ENCODE data around the gene LCORL. TPM values are rescaled to one million over a fixed set of nuclear protein-coding genes. Genes with fewer than 3 reads are reported as not detected.

LCORL gene
- total RNA-seq, 2 experiments from 2014 or later, result 11.6 to 14.4 TPM

DNA sequence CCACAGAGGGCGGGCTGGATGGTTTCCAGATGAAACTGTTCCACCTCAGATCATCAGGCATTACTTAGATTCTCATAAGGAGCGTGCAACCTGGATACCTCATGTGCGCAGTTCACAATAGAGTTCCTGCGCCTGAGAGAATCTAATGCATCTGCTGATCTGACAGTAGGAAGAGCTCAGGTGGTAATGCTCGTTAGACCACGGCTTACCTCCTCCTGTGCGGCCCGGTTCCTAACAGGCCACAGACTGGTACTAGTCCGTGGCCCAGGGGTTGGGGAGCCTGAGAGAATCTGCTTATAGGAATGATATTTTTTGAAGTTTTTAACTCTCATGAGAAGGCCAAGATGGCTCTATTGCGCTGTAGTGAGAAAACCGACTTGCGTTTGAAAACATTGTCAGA is 205.4 kb downstream of the LCORL start:
- ATAC-seq (no peak), DNase-seq (no peak)
- no peak overlapping the region for H3K27ac Mint-ChIP-seq
- H3K27me3 Mint-ChIP-seq (ENCODE audit: low read depth), result no peaks in the 10 kb centered on the region
- POLR2A ChIA-PET, result no interaction called here
- no peak overlapping the region for H3K4me3 Mint-ChIP-seq
- H3K4me1 Mint-ChIP-seq (ENCODE audit: low read depth), result peaks cover 34% of the 10 kb centered on the region
- CTCF ChIA-PET, result interaction anchor here (1.0 to 2.8 kb wide), 13 partner anchors 9 to 779 kb away, joined by 3 to 20 read pairs (median 7); no protein-coding TSS in a partner anchor
- peaks cover 68% of the 10 kb centered on the region for H3K36me3 Mint-ChIP-seq (ENCODE audit: low read depth)
- no peaks in the 10 kb centered on the region for H3K9me3 Mint-ChIP-seq (ENCODE audit: insufficient read depth)

- Mint-ChIP-seq H3K36me3 (ENCODE audit: low read depth) (peaks cover 60% of the 10 kb centered on the region), H3K9me3 (ENCODE audit: insufficient read depth) (no peaks in the 10 kb centered on the region), H3K27ac (no peak overlapping the region), H3K4me1 (ENCODE audit: low read depth) (peaks cover 35% of the 10 kb centered on the region), H3K27me3 (ENCODE audit: low read depth) (no peaks in the 10 kb centered on the region), H3K4me3 (no peak overlapping the region)
- ChIA-PET POLR2A (no interaction called here), CTCF (interaction anchor here (0.8 kb wide), 1 partner anchor 199 kb away, joined by 3 read pairs; no protein-coding TSS in a partner anchor)
- DNase-seq, result no peak
- ATAC-seq, result no peak
These were observed 207.4 kb downstream of the LCORL start for GRCh38 chr4:17814140-17814539.

GRCh38 chr4:17812801-17813200 is 208.8 kb downstream of the LCORL start:
- DNase-seq, result no peak
- Mint-ChIP-seq H3K27ac (no peak overlapping the region), H3K4me3 (peak overlapping the region; percentile 92), H3K4me1 (ENCODE audit: low read depth) (peaks cover 40% of the 10 kb centered on the region), H3K36me3 (ENCODE audit: low read depth) (peaks cover 64% of the 10 kb centered on the region), H3K27me3 (ENCODE audit: low read depth) (no peaks in the 10 kb centered on the region), H3K9me3 (ENCODE audit: insufficient read depth) (no peaks in the 10 kb centered on the region)
- ATAC-seq, result no peak
- ChIA-PET POLR2A (interaction anchor here (1.2 kb wide), 1 partner anchor 234 kb away, joined by 3 read pairs; no protein-coding TSS in a partner anchor), CTCF (no interaction called here)

DNA sequence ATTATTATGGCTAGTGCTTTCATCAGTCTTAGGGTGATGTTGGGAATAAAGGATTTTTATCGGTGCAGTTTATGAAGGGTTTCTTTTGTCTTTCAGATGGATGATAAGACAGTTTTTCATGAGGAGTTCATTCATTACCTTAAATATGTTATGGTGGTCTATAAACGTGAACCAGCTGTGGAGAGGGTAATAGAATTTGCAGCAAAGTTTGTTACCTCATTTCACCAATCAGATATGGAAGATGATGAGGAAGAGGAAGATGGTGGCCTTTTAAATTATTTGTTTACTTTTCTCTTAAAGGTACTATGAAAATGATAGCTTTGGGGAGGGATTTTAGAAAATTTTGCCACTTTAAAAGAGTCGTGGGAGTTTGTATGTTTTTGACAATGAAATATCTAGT is 209.4 kb downstream of the LCORL start:
- peaks cover 41% of the 10 kb centered on the region for H3K4me1 Mint-ChIP-seq (ENCODE audit: low read depth)
- POLR2A ChIA-PET, result interaction anchor here (1.2 to 3.5 kb wide), 2 partner anchors 198 to 234 kb away, joined by 3 to 23 read pairs; partner anchors contain the start of gene MED28
- no peaks in the 10 kb centered on the region for H3K27me3 Mint-ChIP-seq (ENCODE audit: low read depth)
- CTCF ChIA-PET, result interaction anchor here (0.8 kb wide), 1 partner anchor 13 kb away, joined by 3 read pairs; no protein-coding TSS in a partner anchor
- H3K4me3 Mint-ChIP-seq, result peak overlapping the region; percentile 92
- peaks cover 64% of the 10 kb centered on the region for H3K36me3 Mint-ChIP-seq (ENCODE audit: low read depth)
- no peak for DNase-seq
- ATAC-seq, result no peak
- H3K9me3 Mint-ChIP-seq (ENCODE audit: insufficient read depth), result no peaks in the 10 kb centered on the region
- peak overlapping the region; percentile 82 for H3K27ac Mint-ChIP-seq

DNA sequence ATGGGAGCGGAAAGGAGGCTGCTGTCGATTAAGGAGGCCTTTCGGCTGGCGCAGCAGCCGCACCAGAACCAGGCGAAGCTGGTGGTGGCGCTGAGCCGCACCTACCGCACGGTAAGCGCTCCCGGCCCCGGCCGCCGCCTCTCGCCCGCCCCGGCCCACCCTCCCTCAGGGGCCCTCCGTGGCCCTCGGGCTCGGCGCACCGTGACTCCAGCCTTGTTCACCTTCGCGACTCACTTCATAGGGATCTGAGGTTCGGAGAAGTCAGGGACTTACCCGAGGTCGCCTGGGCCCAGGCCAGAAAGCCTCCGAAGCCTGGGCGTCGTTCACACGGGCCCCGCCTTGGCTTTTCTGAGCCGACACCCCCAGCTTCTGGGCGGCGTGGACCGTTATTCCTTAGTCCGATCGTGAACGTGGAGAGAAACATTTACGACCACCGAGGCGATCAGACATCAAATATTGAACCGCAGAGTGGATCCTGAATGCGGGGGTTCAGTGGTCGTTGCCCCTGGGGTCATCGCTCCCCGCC is 210.4 kb downstream of the LCORL start:
- peak overlapping the region; percentile 100 for H3K27ac Mint-ChIP-seq
- ATAC-seq, result peak; percentile 44
- peak overlapping the region; percentile 92 for H3K4me3 Mint-ChIP-seq
- DNase-seq, result peak; percentile 45
- H3K36me3 Mint-ChIP-seq (ENCODE audit: low read depth), result peaks cover 59% of the 10 kb centered on the region
- H3K9me3 Mint-ChIP-seq (ENCODE audit: insufficient read depth), result no peaks in the 10 kb centered on the region
- ChIA-PET CTCF (interaction anchor here (4.3 kb wide), 1 partner anchor 262 kb away, joined by 46 read pairs; no protein-coding TSS in a partner anchor), POLR2A (interaction anchor here (0.6 to 4.2 kb wide), 9 partner anchors 10 to 265 kb away, joined by 3 to 46 read pairs (median 5); partner anchors contain the start of genes LAP3 and MED28)
- peaks cover 47% of the 10 kb centered on the region for H3K4me1 Mint-ChIP-seq (ENCODE audit: low read depth)
- H3K27me3 Mint-ChIP-seq (ENCODE audit: low read depth), result no peaks in the 10 kb centered on the region

GRCh38 chr4:17810260-17811077 is 211.1 kb downstream of the LCORL start, which contains the start of the genes DCAF16 and NCAPG:
Gene DCAF16 (minus strand): TSS chr4:17810757. CDS start chr4:17804141, 6,616 bp downstream.
Gene NCAPG (plus strand): TSS chr4:17810979. CDS start chr4:17811078, 99 bp downstream.
- Mint-ChIP-seq H3K36me3 (ENCODE audit: low read depth) (peaks cover 55% of the 10 kb centered on the region), H3K4me3 (peak within 1 kb of the TSS; percentile 92), H3K27me3 (ENCODE audit: low read depth) (no peaks in the 10 kb centered on the region), H3K27ac (peak within 1 kb of the TSS; percentile 100), H3K4me1 (ENCODE audit: low read depth) (peaks cover 51% of the 10 kb centered on the region), H3K9me3 (ENCODE audit: insufficient read depth) (no peaks in the 10 kb centered on the region)
- ChIA-PET CTCF (interaction anchor here (0.7 to 4.3 kb wide), 8 partner anchors 13 to 299 kb away, joined by 3 to 46 read pairs (median 4); partner anchors contain the start of gene QDPR), POLR2A (interaction anchor here (0.7 to 4.2 kb wide), 14 partner anchors 10 to 264 kb away, joined by 3 to 46 read pairs (median 4); partner anchors contain the start of genes LAP3 and MED28)
- ATAC-seq (peak; percentile 90), DNase-seq (peak; percentile 99)

DNA sequence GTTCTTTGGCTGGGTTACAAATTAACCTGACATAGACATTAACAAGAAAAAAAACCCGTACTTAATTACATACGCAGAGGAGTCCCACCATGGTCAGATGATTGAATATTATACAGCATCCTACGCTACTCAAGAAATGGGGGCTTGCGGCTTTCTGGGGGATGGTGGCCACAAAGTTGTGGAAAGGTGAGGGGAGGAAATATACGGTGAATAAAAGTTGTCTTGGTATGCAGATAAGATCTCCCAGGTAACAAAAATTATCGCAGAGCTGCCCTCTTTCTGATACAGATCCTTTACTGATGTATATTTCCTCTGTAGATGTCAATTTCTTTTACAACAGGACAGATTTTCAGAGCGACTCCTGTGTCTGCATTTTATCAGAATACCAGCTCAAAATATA is 211.9 kb downstream of the LCORL start:
- Mint-ChIP-seq H3K4me1 (ENCODE audit: low read depth) (peaks cover 51% of the 10 kb centered on the region), H3K4me3 (peak overlapping the region; percentile 92), H3K9me3 (ENCODE audit: insufficient read depth) (no peaks in the 10 kb centered on the region), H3K27me3 (ENCODE audit: low read depth) (no peaks in the 10 kb centered on the region), H3K36me3 (ENCODE audit: low read depth) (peaks cover 50% of the 10 kb centered on the region), H3K27ac (peak overlapping the region; percentile 100)
- DNase-seq, result peak; percentile 38
- ChIA-PET POLR2A (interaction anchor here (0.7 to 4.2 kb wide), 10 partner anchors 9 to 261 kb away, joined by 3 to 46 read pairs (median 4); partner anchors contain the start of genes LAP3 and MED28), CTCF (interaction anchor here (0.7 to 4.3 kb wide), 9 partner anchors 12 to 298 kb away, joined by 3 to 46 read pairs (median 3); partner anchors contain the start of gene QDPR)
- no peak for ATAC-seq

- Mint-ChIP-seq H3K4me3 (peak overlapping the region; percentile 92), H3K9me3 (ENCODE audit: insufficient read depth) (no peaks in the 10 kb centered on the region), H3K27me3 (ENCODE audit: low read depth) (no peaks in the 10 kb centered on the region), H3K4me1 (ENCODE audit: low read depth) (peaks cover 37% of the 10 kb centered on the region), H3K36me3 (ENCODE audit: low read depth) (peaks cover 56% of the 10 kb centered on the region), H3K27ac (no peak overlapping the region)
- CTCF ChIA-PET, result interaction anchor here (1.1 to 4.3 kb wide), 4 partner anchors 9 to 259 kb away, joined by 3 to 46 read pairs (median 10); no protein-coding TSS in a partner anchor
- DNase-seq (no peak), ATAC-seq (no peak)
- POLR2A ChIA-PET, result interaction anchor here (0.6 to 1.3 kb wide), 3 partner anchors 10 to 258 kb away, joined by 3 to 4 read pairs (median 3); no protein-coding TSS in a partner anchor
These were observed 214.1 kb downstream of the LCORL start for GRCh38 chr4:17807446-17807845.

DNA sequence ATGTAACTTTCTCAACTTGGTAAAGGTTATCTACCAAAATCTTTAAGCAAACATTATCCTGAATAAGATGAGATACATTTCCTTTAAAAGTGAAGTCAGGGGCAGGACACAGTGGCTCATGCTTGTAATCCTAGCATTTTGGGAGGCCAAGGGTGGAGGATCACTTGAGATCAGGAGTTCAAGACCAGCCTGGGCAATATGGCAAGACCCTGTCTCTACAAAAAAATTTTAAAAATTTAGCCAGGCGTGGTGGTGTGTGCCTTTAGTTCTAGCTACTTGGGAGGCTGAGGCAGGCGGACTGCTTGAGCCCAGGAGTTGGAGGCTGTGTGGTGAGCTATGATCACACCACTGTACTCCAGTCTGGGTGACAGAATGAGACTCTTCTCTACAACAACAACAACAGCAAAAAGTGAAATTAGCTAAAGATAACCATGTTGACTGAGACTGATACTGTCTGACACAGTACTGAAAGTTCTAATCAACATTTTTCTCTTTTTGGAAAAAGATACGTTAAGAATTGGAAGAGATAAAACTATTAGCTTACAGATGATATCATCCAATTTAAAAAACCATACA is 215.9 kb downstream of the LCORL start:
- ChIA-PET CTCF (interaction anchor here (0.7 to 2.9 kb wide), 5 partner anchors 11 to 293 kb away, joined by 3 to 21 read pairs (median 3); no protein-coding TSS in a partner anchor), POLR2A (no interaction called here)
- no peak for ATAC-seq
- no peaks in the 10 kb centered on the region for H3K9me3 Mint-ChIP-seq (ENCODE audit: insufficient read depth)
- no peak overlapping the region for H3K27ac Mint-ChIP-seq
- no peak overlapping the region for H3K4me3 Mint-ChIP-seq
- peaks cover 51% of the 10 kb centered on the region for H3K36me3 Mint-ChIP-seq (ENCODE audit: low read depth)
- no peaks in the 10 kb centered on the region for H3K27me3 Mint-ChIP-seq (ENCODE audit: low read depth)
- DNase-seq, result no peak
- peaks cover 34% of the 10 kb centered on the region for H3K4me1 Mint-ChIP-seq (ENCODE audit: low read depth)

DNA sequence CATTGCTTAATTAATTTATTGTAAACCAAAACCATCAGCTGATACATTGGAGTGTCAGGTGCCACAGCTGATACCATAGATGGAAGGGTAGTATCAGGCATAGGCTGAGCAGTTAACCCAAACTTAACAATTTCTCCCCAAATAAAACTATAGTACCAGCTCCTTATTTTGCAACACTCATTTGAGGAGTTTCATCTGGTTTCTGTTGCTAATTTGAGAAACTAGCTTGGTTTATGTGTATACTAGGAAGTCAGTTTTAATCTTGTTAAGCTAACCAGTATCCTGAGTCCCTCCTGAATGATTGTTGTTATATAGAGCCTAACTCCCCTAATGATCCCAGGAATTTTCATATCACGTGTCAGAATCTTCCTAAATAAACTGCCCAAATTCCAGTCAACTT is 223.7 kb downstream of the LCORL start:
- no peak for ATAC-seq
- Mint-ChIP-seq H3K4me1 (ENCODE audit: low read depth) (peaks cover 2% of the 10 kb centered on the region), H3K27ac (no peak overlapping the region), H3K36me3 (ENCODE audit: low read depth) (peaks cover 47% of the 10 kb centered on the region), H3K4me3 (no peak overlapping the region), H3K27me3 (ENCODE audit: low read depth) (no peaks in the 10 kb centered on the region), H3K9me3 (ENCODE audit: insufficient read depth) (no peaks in the 10 kb centered on the region)
- DNase-seq, result no peak
- ChIA-PET POLR2A (interaction anchor here (1.3 to 3.2 kb wide), 2 partner anchors 10 to 12 kb away, joined by 3 to 19 read pairs; partner anchors contain the start of gene DCAF16), CTCF (interaction anchor here (1.6 to 2.8 kb wide), 2 partner anchors 11 to 249 kb away, joined by 5 to 18 read pairs; no protein-coding TSS in a partner anchor)

DNA sequence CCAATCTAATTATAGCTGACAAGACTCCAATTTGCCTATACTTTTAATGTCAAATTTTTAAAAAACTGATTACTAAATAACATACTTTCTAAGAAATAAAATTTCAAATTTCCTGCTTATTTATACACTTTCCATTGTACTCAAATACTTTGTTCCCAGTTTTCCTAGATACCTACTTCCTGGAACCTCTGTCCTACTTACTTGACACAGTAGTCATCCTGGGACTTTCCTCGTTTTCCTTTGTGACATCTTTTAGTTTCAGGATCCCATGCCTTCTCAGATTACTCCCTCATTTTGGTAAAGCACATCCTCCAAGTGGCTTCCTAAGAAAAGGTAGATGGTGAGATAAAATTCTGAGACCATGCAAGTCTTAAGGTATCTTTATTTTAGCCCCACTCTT is 226.8 kb downstream of the LCORL start:
- Mint-ChIP-seq H3K4me1 (ENCODE audit: low read depth) (peaks cover 2% of the 10 kb centered on the region), H3K9me3 (ENCODE audit: insufficient read depth) (no peaks in the 10 kb centered on the region), H3K27ac (no peak overlapping the region), H3K4me3 (no peak overlapping the region), H3K36me3 (ENCODE audit: low read depth) (peaks cover 47% of the 10 kb centered on the region), H3K27me3 (ENCODE audit: low read depth) (no peaks in the 10 kb centered on the region)
- DNase-seq, result no peak
- ChIA-PET CTCF (interaction anchor here (1.3 kb wide), 1 partner anchor 15 kb away, joined by 3 read pairs; no protein-coding TSS in a partner anchor), POLR2A (no interaction called here)
- ATAC-seq, result no peak
